HCT116 (cell line): ENCODE data around the gene HIRIP3. TPM values are rescaled to one million over a fixed set of nuclear protein-coding genes. Genes with fewer than 3 reads are reported as not detected.
A peak's percentile ranks its signal among the peaks of the same experiment; 100 is the strongest.

Source experiments
- ATAC-seq: fragments of 200-7000 bp; cut with Tn5 transposase; 2 replicates; pipeline ENCODE4 v1.9.1; 2020; ENCODE audit warnings: mild to moderate bottlenecking, moderate library complexity
- BruUV-seq: library from RNA; stranded (reverse); fragments of 400-500 nt; replicated peaks from 2 replicates; lab custom pipeline; 2021; lab: Mats Ljungman, UMichigan
- CTCF ChIA-PET: fragments of 300-600 bp; sonication (Branson Sonifier 250); formaldehyde crosslinking; loops from one replicate; lab custom pipeline; 2021; ENCODE audit warnings: antibody characterized with exemption; lab: Charles Lee
- POLR2A ChIA-PET: fragments of 300-600, 350-600 bp; sonication (Branson Sonifier 250); formaldehyde crosslinking; loops from one replicate; lab custom pipeline; 2021; ENCODE audit warnings: antibody characterized with exemption; lab: Charles Lee
- RAD21 ChIA-PET, 2 experiments: fragments of 300-600 bp; sonication (Branson Sonifier 250); formaldehyde crosslinking; loops; one replicate each; lab custom pipeline; 2023; ENCODE audit warnings: low total read pairs in 2 of 2; ENCODE audit not compliant: uncharacterized antibody in 2 of 2, unreplicated experiment in 2 of 2, low non-redundant PET in 1 of 2; lab: Charles Lee
- DNase-seq: peaks from one replicate; pipeline ENCODE4 v3.0.0-alpha.2; 2010; ENCODE audit warnings: low read depth, low spot score
- H2AFZ ChIP-seq: fragments of 200-600 bp; shearing (Covaris generic), sonication (generic); 2 replicates; pipeline ENCODE4 v1.6.1; 2017; ENCODE audit warnings: low read depth, mixed run types, mixed read lengths, antibody characterized with exemption, low read length; ENCODE audit not compliant: poor library complexity, severe bottlenecking
- H3K27ac ChIP-seq: 2 replicates; pipeline ENCODE4 v1.5.1; 2012; ENCODE audit warnings: low read depth, low read length
- H3K27me3 ChIP-seq: fragments of 200-600 bp; sonication (generic); 2 replicates; pipeline ENCODE4 v1.6.1; 2016; ENCODE audit warnings: mixed run types, low read length, mixed read lengths; ENCODE audit not compliant: insufficient read depth
- H3K36me3 ChIP-seq, 2 experiments: fragments of 200-500 bp in 1 of 2; fragments of 200-600 bp in 1 of 2; sonication (Bioruptor generic) in 1 of 2; sonication (generic) in 1 of 2; 2 replicates each; pipeline versions ENCODE4 v1.5.1 to v1.6.1; 2014 to 2016; ENCODE audit warnings: low read length in 2 of 2, inconsistent platforms in 1 of 2, mixed read lengths in 1 of 2, mixed run types in 1 of 2; ENCODE audit not compliant: insufficient read depth in 2 of 2, control insufficient read depth in 1 of 2
- H3K4me1 ChIP-seq, 2 experiments: fragments of 200-600 bp in 1 of 2; sonication (generic) in 1 of 2; 2 replicates each; pipeline versions ENCODE4 v1.5.1 to v1.6.1; 2012 to 2017; ENCODE audit warnings: low read length in 2 of 2, inconsistent platforms in 1 of 2, mild to moderate bottlenecking in 1 of 2, mixed read lengths in 1 of 2, mixed run types in 1 of 2, moderate library complexity in 1 of 2; ENCODE audit not compliant: insufficient read depth in 2 of 2, control insufficient read depth in 1 of 2
- H3K4me2 ChIP-seq: fragments of 200-600 bp; sonication (generic); 2 replicates; pipeline ENCODE4 v1.6.1; 2017; ENCODE audit warnings: mixed run types, low read length, mixed read lengths
- H3K4me3 ChIP-seq, 2 experiments: fragments of 200-600 bp in 1 of 2; sonication (generic) in 1 of 2; replicated peaks in 1 of 2; 2 replicates each; pipeline ENCODE4 v1.5.1; 2011 to 2016; ENCODE audit warnings: low read length in 2 of 2, control low read depth in 1 of 2, low read depth in 1 of 2, mild to moderate bottlenecking in 1 of 2, mixed read lengths in 1 of 2, mixed run types in 1 of 2
- H3K79me2 ChIP-seq: fragments of 200-600 bp; sonication (generic); 2 replicates; pipeline ENCODE4 v1.6.1; 2017; ENCODE audit warnings: mild to moderate bottlenecking, mixed run types, low read length, moderate library complexity, mixed read lengths; ENCODE audit not compliant: insufficient read depth
- H3K9ac ChIP-seq: fragments of 200-600 bp; sonication (generic); 2 replicates; pipeline ENCODE4 v1.6.1; 2016; ENCODE audit warnings: low read length, mixed read lengths
- H3K9me2 ChIP-seq: fragments of 200-600 bp; sonication (generic), shearing (Covaris generic); 2 replicates; pipeline ENCODE4 v1.6.1; 2017; ENCODE audit warnings: mixed run types, mild to moderate bottlenecking, moderate library complexity; ENCODE audit not compliant: insufficient read depth
- H3K9me3 ChIP-seq, 2 experiments: fragments of 200-500 bp in 1 of 2; fragments of 200-600 bp in 1 of 2; sonication (Bioruptor generic) in 1 of 2; sonication (generic) in 1 of 2; 2 replicates each; pipeline ENCODE4 v1.6.1; 2014 to 2017; ENCODE audit warnings: low read length in 2 of 2, mixed read lengths in 2 of 2, inconsistent platforms in 1 of 2, low read depth in 1 of 2, mild to moderate bottlenecking in 1 of 2, mixed run types in 1 of 2, moderate library complexity in 1 of 2; ENCODE audit not compliant: control insufficient read depth in 1 of 2, insufficient read depth in 1 of 2
- H4K20me1 ChIP-seq: fragments of 200-600 bp; sonication (generic), shearing (Covaris generic); 2 replicates; pipeline ENCODE4 v1.6.1; 2017; ENCODE audit warnings: mixed run types, mild to moderate bottlenecking, moderate library complexity; ENCODE audit not compliant: insufficient read depth
- ATF3 ChIP-seq: IDR thresholded peaks from 2 replicates; pipeline ENCODE4 v1.6.1; 2012
- CBX3 ChIP-seq: IDR thresholded peaks from 2 replicates; pipeline ENCODE4 v1.6.1; 2012; ENCODE audit warnings: low read depth
- CEBPB ChIP-seq: IDR thresholded peaks from 2 replicates; pipeline ENCODE4 v1.6.1; 2012; ENCODE audit warnings: low read depth
- CTCF ChIP-seq, 3 experiments: fragments of 200-600 bp in 1 of 3; sonication (generic) in 1 of 3; IDR thresholded peaks in 2 of 3; conservative IDR thresholded peaks in 1 of 3; 2 replicates each; pipeline ENCODE4 v1.5.1; 2012 to 2017; ENCODE audit warnings: low read depth in 2 of 3, low read length in 2 of 3, antibody characterized with exemption in 1 of 3, borderline replicate concordance in 1 of 3, control low read depth in 1 of 3, mild to moderate bottlenecking in 1 of 3, mixed read lengths in 1 of 3, mixed run types in 1 of 3, moderate library complexity in 1 of 3; ENCODE audit not compliant: insufficient read depth in 1 of 3
- ELF1 ChIP-seq: IDR thresholded peaks from 2 replicates; pipeline ENCODE4 v1.6.1; 2012; ENCODE audit warnings: low read depth, borderline replicate concordance
- EZH2 ChIP-seq: fragments of 200-600 bp; sonication (generic); IDR thresholded peaks from 2 replicates; pipeline ENCODE4 v1.6.1; 2017; ENCODE audit warnings: antibody characterized with exemption, mixed run types
- EZH2phosphoT487 ChIP-seq: fragments of 200-600 bp; IDR thresholded peaks from 2 replicates; pipeline ENCODE4 v1.6.1; 2018; ENCODE audit warnings: antibody characterized with exemption, borderline replicate concordance
- FOSL1 ChIP-seq: IDR thresholded peaks from 2 replicates; pipeline ENCODE4 v1.6.1; 2012; ENCODE audit warnings: low read depth
- JUND ChIP-seq: IDR thresholded peaks from 2 replicates; pipeline ENCODE4 v1.6.1; 2012
- POLR2A ChIP-seq: IDR thresholded peaks from 2 replicates; pipeline ENCODE4 v1.7.0; 2011; ENCODE audit warnings: borderline replicate concordance; ENCODE audit not compliant: insufficient read depth, insufficient read length; ENCODE audit errors: extremely low read depth
- POLR2AphosphoS5 ChIP-seq: IDR thresholded peaks from 2 replicates; pipeline ENCODE4 v1.6.1; 2011; ENCODE audit warnings: mild to moderate bottlenecking, low read depth, low read length, moderate library complexity
- RAD21 ChIP-seq: IDR thresholded peaks from 2 replicates; pipeline ENCODE4 v1.6.1; 2012; ENCODE audit warnings: low read depth, mild to moderate bottlenecking
- SP1 ChIP-seq: IDR thresholded peaks from 2 replicates; pipeline ENCODE4 v1.6.1; 2012; ENCODE audit warnings: low read depth
- SRF ChIP-seq: IDR thresholded peaks from 2 replicates; pipeline ENCODE4 v1.6.1; 2012; ENCODE audit warnings: low read depth
- TCF7L2 ChIP-seq: IDR thresholded peaks from 2 replicates; pipeline ENCODE4 v1.7.0; 2011; ENCODE audit warnings: borderline replicate concordance, inconsistent platforms; ENCODE audit not compliant: insufficient read depth, insufficient read length; ENCODE audit errors: extremely low read depth
- YY1 ChIP-seq: IDR thresholded peaks from 2 replicates; pipeline ENCODE4 v1.6.1; 2011; ENCODE audit warnings: low read length, low read depth, moderate library complexity, mild to moderate bottlenecking; ENCODE audit not compliant: insufficient replicate concordance; ENCODE audit errors: extremely low read depth
- ZBTB33 ChIP-seq: IDR thresholded peaks from 2 replicates; pipeline ENCODE4 v1.6.1; 2011; ENCODE audit warnings: mild to moderate bottlenecking, low read length, moderate library complexity; ENCODE audit not compliant: insufficient replicate concordance; ENCODE audit errors: extremely low read depth
- ZFX ChIP-seq: fragments of 450-650 bp; IDR thresholded peaks from 2 replicates; pipeline ENCODE4 v1.6.1; 2017
- intact Hi-C: fragments of 100-400 bp; cut with micrococcal nuclease; formaldehyde crosslinking; loops from 2 replicates; pipeline ENCODE4 v1.10.0; 2022
- total RNA-seq: library from RNA; stranded (reverse); gene quantifications from one replicate; pipeline ENCODE4 v1.2.1, GENCODE V29; 2021; ENCODE audit not compliant: unreplicated experiment

Gene HIRIP3
- total RNA-seq, 1 experiment from 2014 or later, result 21.8 TPM

GRCh38 chr16:29996766-29997250, 1.4 kb upstream of the HIRIP3 start:
- Histone ChIP-seq H3K4me2 (peak overlapping the region; percentile 92), H3K79me2 (peaks cover 11% of the 10 kb centered on the region), H3K36me3 (peaks cover 4 to 16% of the 10 kb centered on the region in 2 experiments; a peak in 3 of 4 replicates), H3K4me3 (peak overlapping the region; percentile 83 to 95), H4K20me1 (no peaks in the 10 kb centered on the region), H3K9me2 (no peaks in the 10 kb centered on the region), H3K27ac (peak overlapping the region; percentile 88), H2AFZ (no peak overlapping the region), H3K9ac (peak overlapping the region; percentile 86), H3K27me3 (no peaks in the 10 kb centered on the region), H3K4me1 (peaks cover 9 to 27% of the 10 kb centered on the region in 2 experiments), H3K9me3 (no peaks in the 10 kb centered on the region)
- POLR2A ChIA-PET, result interaction anchor here (0.7 to 0.8 kb wide), 2 partner anchors 13 to 53 kb away, joined by 3 read pairs; no protein-coding TSS in a partner anchor
- intact Hi-C loops, result loop anchor here (1.0 kb wide), 1 partner anchor 98 kb away; the partner anchor contains the start of gene SEZ6L2
- TF ChIP-seq CEBPB (no peak), SRF (no peak), YY1 (no peak), POLR2A (no peak), JUND (no peak), EZH2phosphoT487 (no peak), TCF7L2 (no peak), FOSL1 (no peak), SP1 (no peak), ELF1 (no peak), ZBTB33 (no peak), ATF3 (no peak), POLR2AphosphoS5 (no peak), CBX3 (no peak), ZFX (no peak), CTCF (IDR thresholded peaks at IDR 0.05 in 2 of 3, conservative IDR thresholded peaks at IDR 0.05 in 1 of 3; ENCODE audit: borderline replicate concordance in 1 of 3, insufficient read depth in 1 of 3, low read depth in 2 of 3, low read length in 2 of 3) (no peak), EZH2 (no peak), RAD21 (no peak)
- CTCF ChIA-PET, result interaction anchor here (0.7 kb wide), 1 partner anchor 71 kb away, joined by 3 read pairs; the partner anchor contains the start of gene KCTD13
- DNase-seq (no peak), ATAC-seq (0 out of 2 replicates have a peak, but pooled peaks have one; percentile 0)
- RAD21 ChIA-PET, result no interaction called here
- BruUV-seq, result no TSS peak
